Measurements from ENCODE around the gene LAMA4. TPM values are rescaled to one million over a fixed set of nuclear protein-coding genes. Genes with fewer than 3 reads are reported as not detected.
A peak's percentile ranks its signal among the peaks of the same experiment; 100 is the strongest.

Gene LAMA4
- polyA plus RNA-seq, 3 donors from 2014 or later = not detected

DNA sequence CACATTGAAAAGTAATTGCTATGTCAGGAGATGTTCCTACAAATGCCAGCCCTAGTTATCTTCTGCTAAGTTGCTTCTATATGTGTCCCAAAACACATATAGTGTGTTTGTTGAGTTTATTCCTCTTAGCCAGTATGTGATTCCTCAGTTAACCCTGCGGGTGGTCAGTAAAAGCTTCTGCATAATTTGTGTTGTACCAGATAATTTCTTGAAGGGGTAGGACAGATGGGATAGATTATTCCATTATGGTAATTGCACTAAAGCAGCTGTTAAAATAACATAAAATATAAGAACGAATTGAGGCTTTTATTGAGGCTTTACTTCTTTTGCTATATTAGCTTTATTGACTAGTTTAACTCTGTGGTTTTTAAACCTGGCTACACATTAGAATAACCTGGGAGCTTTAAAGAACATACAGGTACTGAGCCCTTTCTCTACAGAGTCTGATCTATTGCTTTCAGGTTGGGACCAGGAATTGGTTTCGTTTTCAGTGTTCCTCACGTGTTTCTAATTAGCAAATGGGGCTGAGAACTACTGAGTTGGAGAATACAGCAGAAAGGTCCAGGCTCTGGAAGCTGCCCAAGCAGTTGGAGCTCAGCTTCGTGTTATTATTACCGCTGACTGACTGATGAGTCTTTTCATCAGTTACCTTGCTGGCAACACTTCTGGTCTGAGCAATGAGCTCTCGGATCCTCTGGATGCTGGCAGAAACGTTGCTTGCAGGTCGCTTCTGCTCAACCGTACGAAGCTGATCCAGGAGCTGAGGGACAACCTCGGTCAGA is 110.0 kb downstream of the LAMA4 start:
- Mint-ChIP-seq H3K4me1 (no peaks in the 10 kb centered on the region), H3K4me3 (peak overlapping the region in 1 of 5 donors; percentile 48), H3K27ac (no peak overlapping the region), H3K9me3 (no peaks in the 10 kb centered on the region), H3K36me3 (no peaks in the 10 kb centered on the region), H3K27me3 (ENCODE audit: low read depth in 3 of 3) (peaks cover 0 to 4% (median 2%) of the 10 kb centered on the region in 3 donors)
- DNase-seq = no peak

DNA sequence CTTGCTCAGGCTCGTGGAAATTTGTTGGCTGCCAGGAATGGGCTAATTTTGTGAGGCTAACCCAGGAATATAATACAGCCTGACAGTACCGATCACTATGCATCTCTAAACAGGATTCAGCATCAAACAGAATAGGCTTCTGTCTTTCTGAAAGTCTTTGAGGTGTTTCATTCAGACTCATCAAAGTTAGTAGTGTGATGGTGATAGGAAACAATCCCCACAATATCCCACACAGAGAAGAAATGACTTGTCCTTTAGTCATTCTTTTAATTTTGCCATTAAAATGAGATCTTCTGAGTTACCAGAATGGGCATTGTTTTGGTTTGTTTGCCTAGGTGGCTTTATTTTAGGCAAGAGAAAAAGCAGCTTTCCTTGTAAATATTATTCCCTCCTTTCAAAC is 112.7 kb downstream of the LAMA4 start:
- H3K4me1 Mint-ChIP-seq = no peaks in the 10 kb centered on the region
- no peak overlapping the region for H3K27ac Mint-ChIP-seq
- no peaks in the 10 kb centered on the region for H3K36me3 Mint-ChIP-seq

DNA sequence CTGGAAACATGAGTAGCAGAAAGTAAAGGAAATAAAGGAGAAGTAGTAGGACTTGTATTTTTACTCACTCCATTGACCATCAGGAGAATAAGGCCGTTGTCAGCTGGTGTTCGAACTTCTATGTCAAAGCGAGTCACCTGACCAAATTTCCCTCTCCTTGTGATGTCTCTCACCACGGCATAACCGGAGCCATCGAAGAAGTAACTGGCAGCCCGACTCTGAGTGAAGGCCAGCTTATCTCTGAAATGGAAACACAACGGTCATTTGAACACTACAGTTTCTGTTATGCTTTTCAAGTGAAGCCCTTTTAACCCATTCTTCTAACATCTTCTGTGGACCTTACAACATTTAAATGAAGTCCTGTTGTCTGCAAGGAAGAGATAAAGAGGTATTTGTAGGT is 115.3 kb downstream of the LAMA4 start:
- H3K4me3 Mint-ChIP-seq = no peak overlapping the region

More for the DNA sequence above, 112.7 kb downstream of the LAMA4 start:
- H3K4me3 Mint-ChIP-seq = no peak overlapping the region
- no peaks in the 10 kb centered on the region for H3K9me3 Mint-ChIP-seq
- DNase-seq = no peak
- peaks cover 1 to 4% (median 2%) of the 10 kb centered on the region in 3 donors for H3K27me3 Mint-ChIP-seq (ENCODE audit: low read depth in 3 of 3)

DNA sequence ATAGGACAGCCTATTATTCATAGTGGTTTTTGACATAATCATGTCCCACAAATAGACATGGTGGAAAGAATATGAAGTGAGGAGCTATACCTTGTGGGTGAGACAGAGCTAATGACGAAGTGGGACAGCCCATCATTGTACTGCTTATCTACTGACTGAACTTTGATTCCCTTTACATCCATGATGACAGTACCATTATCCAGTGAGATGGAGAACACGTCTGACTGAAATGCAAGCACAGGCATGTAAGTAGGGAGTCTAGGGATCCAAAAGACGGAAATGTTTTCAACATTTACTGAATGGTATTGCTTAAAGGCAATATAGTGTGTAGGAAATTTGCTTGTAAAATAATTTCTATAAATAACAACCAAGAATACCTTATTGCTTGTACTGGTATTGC is 123.5 kb downstream of the LAMA4 start:
- Mint-ChIP-seq H3K27me3 (ENCODE audit: low read depth in 3 of 3) (peaks cover 1 to 11% (median 7%) of the 10 kb centered on the region in 3 donors), H3K36me3 (no peaks in the 10 kb centered on the region)

More for the DNA sequence above, 115.3 kb downstream of the LAMA4 start:
- H3K27me3 Mint-ChIP-seq (ENCODE audit: low read depth in 3 of 3) = peaks cover 1 to 10% (median 2%) of the 10 kb centered on the region in 3 donors
- H3K36me3 Mint-ChIP-seq = no peaks in the 10 kb centered on the region
- H3K9me3 Mint-ChIP-seq = no peaks in the 10 kb centered on the region
- no peaks in the 10 kb centered on the region for H3K4me1 Mint-ChIP-seq
- no peak for DNase-seq
- no peak overlapping the region for H3K27ac Mint-ChIP-seq

DNA sequence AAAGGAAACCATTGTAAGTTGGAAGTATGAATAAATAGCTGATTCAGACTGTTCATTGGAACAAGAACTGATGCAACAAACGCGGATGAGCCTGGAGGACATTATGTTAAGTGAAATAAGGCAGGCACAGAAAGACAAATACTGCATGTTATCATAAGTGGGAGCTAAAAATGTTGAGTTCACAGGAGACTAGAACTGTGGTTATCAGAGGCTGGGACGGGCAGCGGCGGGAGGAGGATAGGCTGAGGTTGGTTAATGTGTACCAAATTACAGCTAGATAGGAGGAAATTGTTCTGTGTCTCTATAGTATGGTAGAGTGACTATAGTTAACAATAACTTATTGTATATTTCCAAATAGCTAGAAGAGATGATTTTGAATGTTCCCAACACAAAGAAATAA is 126.2 kb downstream of the LAMA4 start:
- Mint-ChIP-seq H3K4me1 (no peaks in the 10 kb centered on the region), H3K9me3 (no peaks in the 10 kb centered on the region), H3K36me3 (no peaks in the 10 kb centered on the region), H3K27ac (no peak overlapping the region), H3K4me3 (no peak overlapping the region), H3K27me3 (ENCODE audit: low read depth in 3 of 3) (peaks cover 4 to 12% (median 7%) of the 10 kb centered on the region in 3 donors)
- no peak for DNase-seq

More for the DNA sequence above, 123.5 kb downstream of the LAMA4 start:
- no peaks in the 10 kb centered on the region for H3K4me1 Mint-ChIP-seq
- DNase-seq = no peak
- H3K9me3 Mint-ChIP-seq = no peaks in the 10 kb centered on the region
- no peak overlapping the region for H3K27ac Mint-ChIP-seq
- no peak overlapping the region for H3K4me3 Mint-ChIP-seq

DNA sequence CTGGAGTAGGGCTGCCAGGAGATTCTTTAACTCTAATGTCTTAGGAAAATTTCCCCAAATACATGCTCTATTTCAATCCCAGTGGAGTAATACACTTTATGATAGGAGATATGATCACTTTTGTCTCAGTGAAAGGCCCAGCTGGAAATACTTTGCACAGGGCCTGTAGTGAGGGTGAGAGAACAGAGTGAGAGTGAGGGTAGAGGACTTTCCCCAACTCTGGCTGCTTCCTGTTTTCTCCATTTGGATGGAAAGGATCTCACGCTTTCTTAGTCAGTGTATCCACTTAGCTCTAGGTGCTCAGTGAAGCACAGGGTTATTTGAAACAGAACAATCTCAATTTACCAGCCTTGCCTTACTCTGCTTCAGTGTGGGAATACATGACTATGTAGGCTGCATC is 130.4 kb downstream of the LAMA4 start:
- DNase-seq = no peak
- H3K27ac Mint-ChIP-seq = no peak overlapping the region
- H3K4me1 Mint-ChIP-seq = no peaks in the 10 kb centered on the region
- no peak overlapping the region for H3K4me3 Mint-ChIP-seq
- no peaks in the 10 kb centered on the region for H3K36me3 Mint-ChIP-seq
- H3K9me3 Mint-ChIP-seq = no peaks in the 10 kb centered on the region
- H3K27me3 Mint-ChIP-seq (ENCODE audit: low read depth in 3 of 3) = peaks cover 5 to 9% (median 6%) of the 10 kb centered on the region in 3 donors

DNA sequence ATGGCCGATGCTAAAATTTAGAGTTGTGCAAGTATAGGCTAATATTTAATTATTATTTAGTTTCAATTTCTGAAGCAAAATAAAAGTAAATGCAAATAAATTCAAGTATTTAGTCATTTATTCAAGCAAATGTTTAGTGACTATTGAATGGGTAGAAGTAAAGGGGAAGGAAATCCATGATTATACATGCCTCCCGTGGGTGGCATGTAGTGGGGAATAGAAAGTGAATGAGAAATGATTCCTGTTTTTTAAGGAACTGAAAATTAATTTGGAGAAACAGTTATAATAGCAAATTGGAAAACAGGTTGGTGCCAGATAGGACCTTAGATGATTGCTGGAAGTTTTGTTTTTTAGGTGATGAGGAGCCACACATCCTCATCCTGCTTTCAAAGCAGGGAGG is 131.6 kb downstream of the LAMA4 start:
- no peaks in the 10 kb centered on the region for H3K4me1 Mint-ChIP-seq
- H3K27me3 Mint-ChIP-seq (ENCODE audit: low read depth in 3 of 3) = peaks cover 5 to 9% (median 6%) of the 10 kb centered on the region in 3 donors
- no peak for DNase-seq
- no peaks in the 10 kb centered on the region for H3K36me3 Mint-ChIP-seq
- H3K9me3 Mint-ChIP-seq = no peaks in the 10 kb centered on the region
- H3K4me3 Mint-ChIP-seq = no peak overlapping the region
- H3K27ac Mint-ChIP-seq = no peak overlapping the region

DNA sequence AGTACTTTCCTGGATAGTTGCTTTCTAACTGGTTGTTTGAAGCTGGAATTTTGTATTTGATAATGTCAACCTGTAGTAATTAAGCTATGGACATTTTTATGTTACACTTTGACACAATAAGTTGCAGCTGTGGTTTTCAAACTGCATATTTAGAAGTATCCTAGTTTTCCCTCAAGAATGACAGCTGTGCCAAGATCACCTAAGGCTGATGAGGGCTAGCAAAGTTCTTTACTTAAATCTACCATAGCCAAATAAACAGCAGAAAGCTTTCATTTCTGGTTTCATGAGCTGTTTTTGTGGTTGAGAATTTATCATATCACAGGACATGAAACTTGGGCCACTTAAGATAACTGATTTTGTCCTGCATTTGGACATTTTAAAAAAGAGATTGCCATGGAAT is 136.3 kb downstream of the LAMA4 start:
- Mint-ChIP-seq H3K4me3 (no peak overlapping the region), H3K36me3 (no peaks in the 10 kb centered on the region), H3K27me3 (ENCODE audit: low read depth in 3 of 3) (peaks cover 2 to 11% (median 9%) of the 10 kb centered on the region in 3 donors), H3K9me3 (no peaks in the 10 kb centered on the region), H3K27ac (no peak overlapping the region), H3K4me1 (no peaks in the 10 kb centered on the region)
- DNase-seq = no peak

DNA sequence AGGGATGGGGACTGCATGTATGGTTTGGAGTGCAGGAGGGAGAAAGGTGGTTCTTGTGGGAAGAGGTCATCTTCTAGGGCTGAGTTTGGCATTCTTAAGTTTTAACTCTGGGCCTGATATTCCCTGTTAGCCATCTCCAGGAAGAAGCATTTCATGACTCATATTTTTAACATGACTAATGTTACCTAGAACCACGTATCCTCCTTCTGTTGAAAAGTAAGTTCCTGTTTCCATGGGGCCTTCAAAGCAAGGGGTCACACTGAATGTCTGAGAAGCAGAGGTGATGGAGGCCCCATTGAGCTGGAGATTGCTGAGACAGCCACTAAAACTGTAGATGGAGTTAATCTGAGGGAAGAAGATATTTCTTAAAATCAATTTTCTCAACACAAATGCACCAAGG is 136.8 kb downstream of the LAMA4 start:
- no peak for DNase-seq
- Mint-ChIP-seq H3K4me1 (no peaks in the 10 kb centered on the region), H3K27ac (no peak overlapping the region), H3K36me3 (no peaks in the 10 kb centered on the region), H3K9me3 (no peaks in the 10 kb centered on the region), H3K27me3 (ENCODE audit: low read depth in 3 of 3) (peaks cover 2 to 11% (median 6%) of the 10 kb centered on the region in 3 donors), H3K4me3 (no peak overlapping the region)

DNA sequence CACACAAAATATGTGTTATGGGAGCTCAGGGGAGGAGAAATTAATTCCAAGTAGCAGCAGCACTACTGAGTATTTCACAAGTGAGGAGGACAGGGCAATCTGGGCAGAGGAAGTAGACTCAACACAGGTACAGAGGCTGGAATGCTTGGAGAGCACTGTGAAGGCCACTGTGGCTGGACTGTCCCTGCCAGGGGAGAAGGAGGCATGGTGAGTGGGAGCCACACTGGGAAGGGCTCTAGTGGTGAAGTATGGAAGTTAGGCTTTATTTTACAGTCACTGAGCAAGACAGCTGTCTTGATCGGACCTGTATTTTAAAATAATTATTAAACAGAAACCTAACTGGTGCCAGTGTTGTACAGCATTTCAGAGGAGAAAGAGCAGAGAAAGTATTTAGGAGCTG is 138.1 kb downstream of the LAMA4 start:
- Mint-ChIP-seq H3K27me3 (ENCODE audit: low read depth in 3 of 3) (peaks cover 2 to 9% (median 8%) of the 10 kb centered on the region in 3 donors), H3K4me1 (no peaks in the 10 kb centered on the region), H3K4me3 (no peak overlapping the region), H3K36me3 (no peaks in the 10 kb centered on the region), H3K27ac (no peak overlapping the region), H3K9me3 (no peaks in the 10 kb centered on the region)
- DNase-seq = no peak

DNA sequence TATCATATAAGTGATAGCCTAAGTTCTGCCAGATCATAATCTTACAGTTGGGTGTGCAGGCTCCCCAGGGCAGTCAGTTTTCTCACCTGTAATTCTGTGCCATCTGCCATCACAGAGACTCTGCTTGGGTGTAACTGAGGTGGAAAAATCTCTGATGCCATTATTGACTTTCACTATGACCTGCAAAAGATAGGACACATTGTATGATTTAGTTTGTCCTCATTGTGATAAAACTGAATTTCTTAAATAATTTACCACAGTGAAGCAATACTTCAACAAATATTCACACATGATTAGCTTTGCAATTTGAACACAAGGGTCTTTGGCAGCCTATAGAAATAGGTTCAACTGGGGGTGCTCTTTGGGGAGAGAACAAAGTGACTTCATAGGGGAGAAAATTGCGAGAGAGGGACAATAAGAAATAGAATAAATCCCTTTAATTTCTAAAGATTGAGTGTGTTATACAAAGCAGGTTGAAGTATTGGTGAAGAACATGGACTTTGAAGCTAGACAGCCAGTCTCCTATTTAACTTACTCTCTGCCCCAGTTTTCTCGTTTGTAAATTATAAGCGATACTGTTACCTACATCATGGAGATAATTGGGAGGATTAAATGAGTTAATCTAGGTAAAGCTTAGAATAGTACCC is 139.7 kb downstream of the LAMA4 start:
- no peak for DNase-seq

DNA sequence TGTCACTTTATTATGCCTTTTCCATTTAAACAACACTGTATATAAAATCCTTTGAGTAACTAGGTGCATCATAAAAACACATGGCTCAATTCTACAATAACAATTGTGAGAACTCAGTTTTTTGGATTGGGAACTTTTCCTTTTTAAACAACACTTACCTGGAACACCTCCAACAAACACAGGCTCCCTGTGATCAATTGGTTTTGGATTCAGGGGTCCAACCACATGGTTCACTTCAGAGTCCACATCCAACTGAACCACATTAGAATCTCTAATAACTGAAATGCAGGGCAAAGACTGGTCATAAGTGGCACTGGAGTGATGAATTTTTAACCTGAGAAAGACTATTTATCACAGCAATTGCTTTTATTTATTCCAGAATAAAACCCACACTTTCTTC is 140.4 kb downstream of the LAMA4 start:
- Mint-ChIP-seq H3K4me1 (no peaks in the 10 kb centered on the region), H3K4me3 (no peak overlapping the region)

More for the DNA sequence above, 139.7 kb downstream of the LAMA4 start:
- Mint-ChIP-seq H3K9me3 (no peaks in the 10 kb centered on the region), H3K4me1 (no peaks in the 10 kb centered on the region), H3K4me3 (no peak overlapping the region), H3K36me3 (no peaks in the 10 kb centered on the region), H3K27ac (no peak overlapping the region), H3K27me3 (ENCODE audit: low read depth in 3 of 3) (peaks cover 0 to 9% (median 8%) of the 10 kb centered on the region in 3 donors)

DNA sequence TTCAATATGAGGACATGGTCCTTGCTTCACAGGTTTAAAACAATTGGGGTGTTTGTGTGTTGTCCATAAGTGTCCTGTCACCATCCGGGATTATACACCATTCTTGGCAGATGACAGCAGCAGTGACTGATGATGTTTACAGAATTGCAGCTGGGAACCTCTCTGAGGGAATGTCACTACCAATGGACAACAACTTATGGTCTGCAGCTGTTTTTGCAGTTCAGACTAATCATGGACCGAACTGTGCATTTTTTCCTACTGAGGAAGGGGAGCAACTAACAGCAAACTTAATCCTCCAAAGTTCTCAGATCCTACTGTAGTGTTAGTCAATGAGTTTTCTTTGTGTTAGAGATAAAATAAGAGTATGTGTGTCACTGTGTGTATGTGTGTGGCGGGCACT is 140.9 kb downstream of the LAMA4 start:
- H3K9me3 Mint-ChIP-seq = no peaks in the 10 kb centered on the region
- H3K27me3 Mint-ChIP-seq (ENCODE audit: low read depth in 3 of 3) = peaks cover 0 to 12% (median 8%) of the 10 kb centered on the region in 3 donors
- H3K4me1 Mint-ChIP-seq = no peaks in the 10 kb centered on the region
- no peak for DNase-seq
- no peaks in the 10 kb centered on the region for H3K36me3 Mint-ChIP-seq
- no peak overlapping the region for H3K27ac Mint-ChIP-seq
- no peak overlapping the region for H3K4me3 Mint-ChIP-seq

More for the DNA sequence above, 140.4 kb downstream of the LAMA4 start:
- DNase-seq = no peak
- no peak overlapping the region for H3K27ac Mint-ChIP-seq
- H3K27me3 Mint-ChIP-seq (ENCODE audit: low read depth in 3 of 3) = peaks cover 0 to 12% (median 8%) of the 10 kb centered on the region in 3 donors
- no peaks in the 10 kb centered on the region for H3K36me3 Mint-ChIP-seq
- H3K9me3 Mint-ChIP-seq = no peaks in the 10 kb centered on the region

DNA sequence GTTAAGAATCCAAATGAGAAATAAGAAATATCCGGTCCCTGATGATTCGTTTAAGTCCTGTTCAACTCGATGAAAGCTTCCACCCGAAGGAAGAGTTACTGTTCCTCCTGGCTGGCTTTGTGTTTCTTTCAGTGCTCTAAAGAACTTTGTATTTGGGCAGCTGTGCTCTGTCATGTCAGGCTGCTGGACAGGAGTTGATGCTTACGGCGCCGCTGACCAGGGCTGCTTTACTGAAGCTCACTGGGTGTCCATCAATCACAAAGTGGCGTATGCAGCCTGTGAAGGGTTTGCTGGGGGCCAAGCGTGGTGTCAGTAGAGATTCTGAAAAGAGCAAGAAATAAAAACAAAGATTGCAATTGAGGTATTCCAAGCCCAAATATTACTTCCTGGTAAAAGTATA is 145.1 kb downstream of the LAMA4 start:
- Mint-ChIP-seq H3K27ac (no peak overlapping the region), H3K27me3 (ENCODE audit: low read depth in 3 of 3) (peaks cover 2 to 15% (median 3%) of the 10 kb centered on the region in 3 donors), H3K4me3 (no peak overlapping the region), H3K36me3 (peaks cover 0 to 6% (median 0%) of the 10 kb centered on the region in 3 donors), H3K4me1 (no peaks in the 10 kb centered on the region), H3K9me3 (peaks cover 0 to 10% (median 4%) of the 10 kb centered on the region in 6 donors)
- DNase-seq = no peak

All from immature natural killer cell (primary cell).